Left colon (tissue), 2 donors: ENCODE data around the gene FOXP2. TPM values are rescaled to one million over a fixed set of nuclear protein-coding genes. Genes with fewer than 3 reads are reported as not detected.
A peak's percentile ranks its signal among the peaks of the same experiment; 100 is the strongest.

ENCODE experiments used
- ATAC-seq: fragments of 200-7000 bp; cut with Tn5 transposase; one replicate; pipeline ENCODE4 v1.9.1; 2020; ENCODE audit warnings: mild to moderate bottlenecking, moderate library complexity
- DNase-seq, 2 donors: peaks; one replicate each; pipeline ENCODE4 v3.0.0-alpha.2; 2020
- intact Hi-C, 2 donors: fragments of 100-400 bp; cut with DNase I in 1 of 2; cut with micrococcal nuclease in 1 of 2; formaldehyde crosslinking; loops; one replicate each; pipeline versions ENCODE4 v1.11.2 to v1.14.0; 2022; cut with DNase I, micrococcal nuclease
- total RNA-seq, 2 donors: library from RNA; stranded (reverse); fragmentation: NEBNext Ultra II Directional; extraction: Animal tissue kit (Norgen Biotek cat#: 25700); gene quantifications; one replicate each; pipeline ENCODE4 v1.2.1, GENCODE V29; 2021
- donor health status: DM: no; HTN: no; CAD: no.
- donor health status: DM: yes; HTN: yes; CAD: no.

The FOXP2 gene
- total RNA-seq, 2 donors from 2014 or later: 12.8 to 21.1 TPM

GRCh38 chr7:114663502-114663901, 248.9 kb downstream of the FOXP2 start:
- DNase-seq (no peak), ATAC-seq (peak; percentile 69)
- intact Hi-C loops: no loop called here

GRCh38 chr7:114670676-114671075, 256.1 kb downstream of the FOXP2 start:
- intact Hi-C loops: no loop called here
- DNase-seq (no peak), ATAC-seq (no peak)

DNA sequence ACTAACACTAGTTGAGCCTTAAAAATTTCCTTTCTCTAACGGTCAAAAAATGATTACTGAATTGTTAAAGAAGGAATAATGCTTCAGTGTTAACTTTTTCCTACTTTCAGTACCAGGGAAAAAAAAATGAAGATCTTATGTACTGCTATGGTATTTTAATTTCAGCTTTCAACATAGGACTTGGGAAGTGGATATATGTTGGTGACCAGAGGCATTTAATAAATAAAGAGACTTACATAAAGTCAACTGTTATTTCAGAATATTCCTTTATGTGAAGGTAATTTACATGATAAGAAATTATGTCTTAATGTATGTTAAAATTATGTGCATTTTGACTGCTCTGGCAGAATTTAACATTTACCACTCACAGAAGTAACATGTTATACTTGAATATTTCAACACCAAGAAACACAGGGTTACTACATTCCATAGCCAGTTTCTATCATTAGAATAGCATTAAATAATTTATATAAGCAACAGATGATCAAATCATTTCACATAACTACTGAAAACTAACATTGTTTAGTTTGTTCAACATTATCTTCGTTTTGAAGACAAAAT, 257.0 kb downstream of the FOXP2 start:
- no peak for ATAC-seq
- intact Hi-C loops: no loop called here
- DNase-seq: no peak

- DNase-seq: no peak
- intact Hi-C loops: no loop called here
- no peak for ATAC-seq
Measured at GRCh38 chr7:114678116-114678515, 263.5 kb downstream of the FOXP2 start.

GRCh38 chr7:114687238-114687637, 272.6 kb downstream of the FOXP2 start:
- DNase-seq (no peak), ATAC-seq (no peak)
- intact Hi-C loops: no loop called here

- DNase-seq: no peak
- intact Hi-C loops: no loop called here
- ATAC-seq: no peak
Measured at GRCh38 chr7:114688443-114689055, 273.9 kb downstream of the FOXP2 start.

GRCh38 chr7:114689406-114689805, 274.8 kb downstream of the FOXP2 start:
- intact Hi-C loops: no loop called here
- DNase-seq (no peak), ATAC-seq (no peak)

DNA sequence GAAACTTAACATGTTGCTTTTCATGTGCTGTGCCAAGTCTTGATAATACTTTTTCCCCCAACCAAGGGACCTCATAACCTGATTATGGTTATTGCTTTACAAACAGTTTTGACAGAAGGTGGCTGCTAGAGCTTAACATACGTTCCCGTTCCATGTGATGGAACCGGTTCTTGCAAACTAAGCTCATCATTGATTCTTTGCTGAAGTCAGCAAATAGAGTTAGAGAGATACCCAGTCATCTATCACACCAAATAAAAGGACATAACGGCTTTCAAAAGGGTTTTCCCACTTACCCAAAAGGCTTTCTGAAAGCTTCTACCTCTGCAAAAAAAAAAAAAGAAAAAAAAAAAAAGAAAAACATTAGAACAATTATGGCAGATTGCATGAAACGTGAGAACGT, 277.0 kb downstream of the FOXP2 start:
- intact Hi-C loops: no loop called here
- DNase-seq (no peak), ATAC-seq (no peak)

DNA sequence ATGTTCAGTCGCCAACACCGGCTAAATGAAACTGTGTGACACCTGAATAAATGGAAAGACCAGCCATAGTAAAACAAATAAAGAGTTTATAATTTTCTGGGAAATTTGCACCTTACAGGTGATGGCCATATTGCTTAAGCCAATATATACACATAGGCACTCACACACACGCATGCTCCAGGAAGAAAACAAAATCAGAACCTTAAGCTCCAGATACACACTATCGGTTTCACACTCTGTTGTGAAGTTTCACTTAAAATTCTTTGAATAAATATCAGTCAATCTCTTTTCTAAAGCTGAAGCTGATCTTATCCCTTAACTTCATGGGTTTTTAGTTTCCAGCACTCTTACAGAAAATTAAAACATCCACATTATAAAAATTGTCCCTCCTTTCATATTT, 280.6 kb downstream of the FOXP2 start:
- no peak for DNase-seq
- intact Hi-C loops: no loop called here
- ATAC-seq: no peak

DNA sequence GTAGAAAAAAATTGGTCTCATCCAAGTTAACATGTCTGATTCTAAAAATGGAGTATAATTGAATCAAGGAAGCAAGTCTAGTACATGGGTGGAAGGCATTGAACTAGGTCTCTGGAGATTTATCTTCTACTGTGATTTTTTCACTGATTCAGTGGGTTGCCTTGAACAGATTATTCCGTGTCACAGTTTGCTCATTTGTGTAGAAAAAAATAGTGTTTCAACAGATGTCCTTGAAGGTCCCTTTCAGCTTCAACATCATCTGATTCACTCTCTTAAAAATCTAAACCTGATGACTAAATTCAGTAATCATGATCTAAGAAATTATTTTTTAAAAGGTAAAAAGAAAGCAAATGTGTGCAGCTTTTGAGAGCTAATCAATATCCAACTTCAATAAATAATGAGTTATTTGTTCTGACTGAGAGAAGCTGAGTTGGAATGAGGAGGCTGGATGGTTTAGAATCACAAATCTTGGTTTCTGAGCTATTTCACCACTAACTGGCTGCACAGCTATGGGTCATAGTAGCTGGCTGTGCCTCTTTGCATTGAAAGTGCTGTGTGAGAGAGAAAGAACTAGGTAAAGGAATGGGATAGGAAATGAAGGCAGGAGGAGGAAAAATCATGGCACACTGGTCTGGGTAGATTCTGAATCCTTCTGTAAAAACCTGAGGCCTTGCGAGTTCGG, 285.8 kb downstream of the FOXP2 start:
- DNase-seq (no peak), ATAC-seq (no peak)
- intact Hi-C loops: no loop called here

DNA sequence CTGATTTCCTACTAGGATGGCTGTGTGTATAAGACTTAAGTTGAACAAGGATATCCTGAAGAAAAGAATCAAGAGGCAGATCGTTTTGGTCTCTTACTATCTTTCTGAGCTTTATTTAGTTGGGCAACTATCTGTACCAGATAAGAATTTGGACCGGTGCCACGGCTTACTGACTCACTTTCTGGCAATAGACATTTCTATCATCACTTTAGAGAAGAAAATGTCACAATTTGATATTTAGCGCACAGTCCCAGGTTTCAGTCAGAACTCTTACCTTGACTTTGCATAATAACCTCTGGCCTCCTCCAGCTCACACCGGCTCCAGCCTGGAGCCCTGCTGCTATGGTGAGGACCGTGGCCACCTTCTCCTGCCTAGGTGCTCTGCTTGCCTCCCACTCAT, 289.1 kb downstream of the FOXP2 start:
- intact Hi-C loops: no loop called here
- ATAC-seq (no peak), DNase-seq (no peak)

DNA sequence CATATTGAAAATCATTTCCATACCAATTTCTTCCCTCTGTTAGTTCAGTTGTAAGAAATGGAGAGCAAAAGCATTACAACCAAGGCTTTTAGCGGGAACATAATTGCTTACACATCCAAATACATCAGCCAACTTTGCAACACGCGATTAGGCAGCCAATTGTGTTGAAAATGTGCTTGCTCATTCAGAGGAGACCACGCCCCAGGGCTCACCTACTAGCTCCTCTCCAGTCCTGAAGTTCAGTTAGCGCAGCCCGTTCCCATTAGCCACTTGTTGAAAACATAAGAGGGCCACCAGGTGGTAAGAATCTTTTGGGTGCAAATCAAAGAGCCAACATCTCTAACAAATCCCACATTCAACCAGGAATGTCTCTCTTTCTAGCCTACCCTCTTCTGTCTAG, 294.0 kb downstream of the FOXP2 start:
- ATAC-seq (no peak), DNase-seq (no peak)
- intact Hi-C loops: no loop called here

- no peak for DNase-seq
- intact Hi-C loops: no loop called here
- no peak for ATAC-seq
Measured at GRCh38 chr7:114710499-114710898, 295.9 kb downstream of the FOXP2 start.

DNA sequence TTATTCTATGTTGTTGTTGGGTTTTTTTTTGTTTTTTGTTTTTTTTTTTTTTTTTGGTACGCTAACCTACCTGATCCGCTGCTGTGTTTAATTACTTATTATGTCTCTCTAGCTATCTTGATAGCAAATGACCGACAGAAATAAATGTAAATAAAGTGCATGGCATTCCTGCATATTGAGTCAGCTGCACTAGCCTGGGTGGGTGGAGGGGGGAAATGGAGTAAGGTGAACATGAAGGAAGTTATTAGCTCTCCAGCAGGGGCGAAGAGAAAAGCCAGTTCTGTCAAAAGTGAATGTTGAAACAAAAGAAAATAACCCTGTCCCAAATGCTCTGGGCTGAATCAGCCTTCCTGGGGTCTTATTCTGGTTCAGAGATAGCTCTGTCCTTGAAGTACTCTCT, 296.6 kb downstream of the FOXP2 start:
- no peak for ATAC-seq
- intact Hi-C loops: no loop called here
- no peak for DNase-seq

GRCh38 chr7:114715907-114716306, 301.3 kb downstream of the FOXP2 start:
- intact Hi-C loops: no loop called here
- ATAC-seq (no peak), DNase-seq (no peak)

- no peak for ATAC-seq
- no peak for DNase-seq
- intact Hi-C loops: no loop called here
Measured at GRCh38 chr7:114718861-114719260, 304.2 kb downstream of the FOXP2 start.

GRCh38 chr7:114720725-114721124, 306.1 kb downstream of the FOXP2 start:
- intact Hi-C loops: no loop called here

DNA sequence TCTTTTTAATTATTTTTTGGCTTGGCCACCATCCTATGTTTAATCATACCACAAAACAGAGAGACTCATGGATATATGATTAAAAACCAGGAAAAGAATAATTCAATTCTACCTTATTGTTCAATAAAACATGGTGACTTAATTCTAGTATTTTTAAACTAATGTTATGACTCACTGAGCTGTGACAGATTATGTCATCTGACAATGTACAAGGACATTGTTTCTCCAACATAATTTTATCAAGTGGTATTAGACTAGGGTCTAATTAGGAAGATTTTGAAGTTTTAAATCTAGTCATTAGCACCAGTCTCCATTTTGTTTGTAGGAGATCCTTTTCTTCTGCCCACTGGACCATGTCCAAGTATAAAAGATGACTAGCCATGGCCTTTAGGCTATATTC, 307.9 kb downstream of the FOXP2 start:
- intact Hi-C loops: no loop called here
- DNase-seq (no peak), ATAC-seq (no peak)

More at GRCh38 chr7:114720725-114721124, 306.1 kb downstream of the FOXP2 start:
- ATAC-seq (no peak), DNase-seq (no peak)

DNA sequence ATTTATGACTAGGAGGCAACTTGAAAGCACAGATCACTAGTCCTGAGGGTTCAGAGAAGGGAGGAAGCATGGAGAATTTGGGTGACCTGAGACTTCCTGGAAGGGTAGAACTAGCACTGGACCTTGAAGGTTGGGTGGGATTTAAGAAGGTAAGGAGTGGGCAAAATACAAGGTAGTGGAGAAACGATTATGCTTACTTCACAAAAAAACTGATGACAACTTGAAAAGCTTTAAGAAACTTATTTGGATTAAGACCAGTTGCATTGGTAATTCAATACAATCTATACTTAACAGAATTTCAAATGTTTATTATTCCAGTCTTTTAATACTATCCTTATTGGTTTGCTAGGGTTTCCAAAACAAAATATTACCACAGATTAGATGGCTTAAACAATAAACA, 308.7 kb downstream of the FOXP2 start:
- DNase-seq (no peak), ATAC-seq (no peak)
- intact Hi-C loops: no loop called here

DNA sequence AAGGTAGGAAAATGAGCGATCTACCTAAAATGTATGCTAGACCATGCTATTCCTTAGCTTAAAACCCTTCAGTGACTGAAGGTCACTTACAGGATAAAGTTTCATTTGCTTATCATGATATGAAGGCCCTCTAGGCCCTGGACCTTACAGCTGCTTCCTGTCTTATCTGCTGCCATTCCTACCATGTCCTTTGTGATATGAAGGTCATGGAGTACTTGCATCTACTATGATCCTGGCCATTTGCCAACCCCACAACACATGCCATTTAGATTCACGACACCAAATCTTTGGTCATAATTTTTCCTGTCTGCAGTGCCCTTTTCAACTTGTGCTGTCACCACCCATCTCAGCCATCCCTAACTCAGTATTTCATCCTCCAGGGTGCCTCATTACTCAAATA, 325.5 kb downstream of the FOXP2 start:
- ATAC-seq (no peak), DNase-seq (no peak)
- intact Hi-C loops: no loop called here

DNA sequence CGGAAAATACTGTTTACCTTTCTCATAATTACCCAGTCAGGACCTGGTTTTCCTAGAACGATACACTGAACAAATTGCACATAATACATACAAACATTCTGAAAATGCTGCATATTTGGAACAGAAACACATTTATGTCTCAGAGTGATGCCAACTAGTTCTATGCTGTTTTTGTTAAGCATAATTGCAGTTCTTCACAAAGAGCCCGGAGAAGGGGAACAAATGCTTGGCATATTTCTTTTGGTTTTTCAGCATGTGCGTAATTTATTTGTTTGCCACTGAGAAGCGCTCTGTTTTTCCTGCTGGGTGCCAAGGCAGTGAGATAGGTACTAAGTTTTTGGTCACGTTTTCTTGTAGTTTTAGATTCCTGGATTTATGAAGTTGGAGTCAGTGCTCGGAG, 326.3 kb downstream of the FOXP2 start:
- DNase-seq: no peak
- no peak for ATAC-seq
- intact Hi-C loops: no loop called here
